DMS79 treated with DMSO at 0.1 percent for 48 hours (cell line): ENCODE data around the gene SRCIN1.
A peak's percentile ranks its signal among the peaks of the same experiment; 100 is the strongest.
"Not testable (repeated sequence)": the region's sequence is repeated elsewhere in the genome, so short reads cannot be mapped to it uniquely, and the experiment has no call there.

Source experiments
- DNase-seq: peaks from one replicate; lab custom pipeline; 2025; lab: John Stamatoyannopoulos, UW

Gene SRCIN1

DNA sequence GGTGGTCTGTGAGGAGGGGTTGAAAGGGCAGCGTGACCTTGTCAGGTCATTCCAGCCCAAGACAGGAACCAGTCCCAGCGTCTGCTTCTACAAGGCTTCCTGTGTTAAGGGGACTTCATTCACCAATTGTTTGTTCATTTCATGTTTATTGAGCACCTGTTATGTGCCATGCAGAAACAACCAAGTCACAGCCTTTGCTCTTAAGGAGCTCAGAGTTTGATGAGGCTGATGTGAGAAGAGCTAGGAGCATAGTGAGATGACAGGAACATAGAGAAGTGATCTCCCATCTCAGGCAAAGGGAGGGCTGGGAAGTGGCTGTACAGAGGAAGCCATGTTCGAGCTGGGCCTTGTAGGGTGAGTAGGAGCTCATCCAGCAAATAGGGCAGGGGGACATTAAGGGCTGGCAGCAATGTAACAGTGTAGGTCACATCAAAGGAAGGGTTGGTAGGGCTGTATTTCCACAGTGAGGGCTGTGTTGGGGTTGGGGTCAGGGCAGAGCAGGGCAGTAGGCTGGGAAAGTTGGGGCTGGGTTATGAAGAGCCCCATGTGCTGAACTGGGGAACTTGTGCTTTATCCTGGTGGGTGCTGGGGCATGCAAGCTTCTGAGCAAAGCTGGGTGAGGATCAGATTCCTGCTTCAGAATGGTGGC is 97.7 kb downstream of the SRCIN1 start:
- no peak for DNase-seq

DNA sequence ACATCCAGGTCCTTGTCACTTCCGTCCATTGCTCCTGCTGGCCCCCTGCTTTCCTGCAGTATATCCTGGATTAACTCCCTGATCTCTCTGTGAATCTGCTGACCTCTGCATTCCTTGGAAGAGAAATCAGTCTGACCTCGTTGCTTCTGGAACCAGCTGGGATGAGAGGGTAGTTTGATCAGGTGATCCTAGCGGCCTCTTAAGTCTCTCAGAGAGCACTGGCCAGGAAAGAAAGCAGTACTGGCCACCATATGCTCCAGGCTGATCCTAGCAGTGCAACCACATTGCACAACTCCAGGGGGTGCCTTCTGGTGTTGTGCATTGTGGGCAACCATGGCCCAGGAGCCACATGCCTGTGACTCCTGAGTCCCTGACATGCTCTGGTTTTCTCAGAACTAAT is 98.3 kb downstream of the SRCIN1 start:
- no peak for DNase-seq

DNA sequence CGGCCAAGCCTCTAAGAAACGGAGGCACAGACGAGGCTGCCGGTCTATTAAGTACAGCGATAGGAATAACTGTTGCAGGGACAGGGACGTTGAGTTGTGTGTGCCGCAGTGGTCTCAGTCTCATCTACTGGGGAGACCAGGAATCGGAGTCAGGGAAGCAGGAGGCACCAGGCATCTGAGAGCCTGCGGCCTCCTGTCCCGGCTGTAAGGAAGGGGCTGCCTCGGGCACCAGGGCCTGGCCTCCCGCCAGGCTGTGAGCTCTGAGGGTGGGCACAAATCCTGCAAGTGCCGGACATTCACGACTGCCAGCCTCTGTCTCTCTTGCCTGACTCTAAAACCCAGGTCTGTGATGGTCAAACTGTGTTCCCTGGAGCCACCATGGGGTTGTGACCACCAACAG is 101.5 kb downstream of the SRCIN1 start:
- DNase-seq: no peak

DNA sequence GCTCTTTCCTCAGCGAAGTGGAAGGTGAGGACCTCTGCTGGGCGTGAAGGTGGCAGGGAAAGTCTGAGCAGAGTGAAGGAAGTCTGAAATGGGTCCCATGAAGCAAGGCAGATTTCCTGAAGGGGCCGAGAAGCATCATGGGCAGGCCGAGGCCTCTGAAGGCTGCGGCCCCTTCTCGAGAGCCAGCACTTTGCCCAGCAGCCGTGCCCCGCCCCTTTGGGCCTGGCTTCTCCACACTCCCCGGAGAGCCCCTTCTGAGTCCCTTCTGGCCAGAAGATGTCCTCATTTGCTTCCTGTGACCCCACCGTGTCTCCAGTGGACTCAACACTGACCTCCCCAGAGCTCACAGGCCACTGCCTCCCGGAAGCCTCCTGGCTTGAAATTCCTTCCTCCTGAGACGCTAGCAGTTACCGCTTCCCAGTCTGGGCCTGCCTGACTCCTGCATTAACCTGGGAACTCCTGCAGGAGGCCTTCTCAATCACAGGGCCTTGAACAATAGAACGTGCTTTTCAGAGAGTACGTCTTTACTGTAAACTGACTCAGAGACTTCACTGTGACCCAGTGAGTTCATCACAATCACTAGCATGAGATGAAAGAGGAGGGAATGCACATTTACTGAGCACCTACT is 102.4 kb downstream of the SRCIN1 start:
- not testable (repeated sequence) for DNase-seq

DNA sequence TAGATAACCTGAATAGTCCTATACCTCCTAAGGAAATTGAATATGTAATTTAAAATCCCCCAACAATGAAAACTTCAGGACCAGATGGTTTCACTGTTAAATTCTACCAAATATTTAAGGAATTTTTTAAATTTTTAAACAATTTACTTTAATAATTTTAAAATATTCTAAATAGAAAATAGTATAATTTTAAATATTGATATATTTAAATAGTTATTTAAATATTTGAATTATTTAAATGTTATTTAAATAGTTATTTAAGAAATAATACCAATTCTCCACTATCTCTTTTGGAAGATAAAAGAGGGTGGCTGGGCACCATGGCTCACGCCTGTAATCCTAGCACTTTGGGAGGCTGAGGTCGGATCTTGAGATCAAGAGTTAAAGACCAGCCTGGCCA is 104.0 kb downstream of the SRCIN1 start:
- not testable (repeated sequence) for DNase-seq

DNA sequence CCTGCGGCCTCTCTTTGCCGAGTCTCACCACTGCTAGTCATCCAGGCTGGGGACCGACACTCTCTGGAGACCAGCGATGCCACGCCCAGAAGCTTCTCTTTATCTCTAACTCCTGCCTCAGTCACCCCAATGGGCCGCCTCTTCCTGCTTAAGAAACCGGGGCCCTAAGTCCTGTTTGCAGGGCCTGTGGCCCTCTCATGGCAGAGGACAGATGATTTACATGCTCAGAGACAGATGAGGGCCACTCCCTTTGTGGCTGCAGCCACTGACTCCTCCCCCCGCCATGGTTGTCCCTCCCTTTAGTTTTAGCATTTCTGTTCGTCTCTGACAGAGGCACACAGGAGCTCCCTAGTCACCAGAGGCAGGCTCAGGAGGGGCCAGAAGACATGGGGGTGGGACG is 106.5 kb downstream of the SRCIN1 start:
- not testable (repeated sequence) for DNase-seq

DNA sequence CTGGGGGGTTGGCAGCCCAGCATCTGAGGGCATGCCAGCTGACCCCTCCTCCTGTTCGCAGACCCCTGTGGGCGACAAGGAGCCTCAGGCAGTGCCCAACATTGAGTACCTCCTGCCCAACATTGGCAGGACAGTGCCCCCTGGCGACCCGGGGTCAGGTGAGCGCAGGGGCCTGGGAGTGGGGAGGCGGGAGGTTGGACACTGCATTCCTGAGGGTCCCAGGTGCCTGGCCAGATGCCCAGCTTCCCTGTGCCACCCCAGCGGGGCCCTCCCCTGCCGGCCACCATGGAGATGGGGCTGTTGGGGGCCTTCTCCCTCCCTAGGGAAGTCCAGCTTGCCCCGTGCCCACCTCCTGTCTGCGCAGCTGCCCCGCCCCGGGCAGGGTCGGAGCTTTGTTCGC is 107.4 kb downstream of the SRCIN1 start:
- DNase-seq: no peak

DNA sequence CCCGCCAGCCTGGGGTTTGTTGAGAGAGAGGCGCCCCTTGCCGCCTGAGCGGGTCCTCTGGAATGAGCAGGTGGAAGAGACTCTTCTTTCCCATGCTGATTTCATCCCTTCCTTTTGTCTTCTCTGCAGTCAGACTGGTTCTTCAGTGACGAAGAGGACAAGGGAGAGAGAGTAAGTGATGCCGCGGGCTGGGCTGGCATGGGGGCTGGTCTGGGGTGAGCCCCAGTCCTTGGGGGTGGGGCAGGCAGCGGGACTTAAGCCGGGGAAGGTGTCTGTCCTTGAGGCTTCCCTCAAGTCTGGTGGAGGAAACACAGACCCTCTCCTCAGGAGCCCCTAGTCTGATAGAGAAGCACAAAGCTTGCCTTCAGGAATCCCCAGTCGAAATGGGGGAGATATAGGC is 108.1 kb downstream of the SRCIN1 start:
- not testable (repeated sequence) for DNase-seq

DNA sequence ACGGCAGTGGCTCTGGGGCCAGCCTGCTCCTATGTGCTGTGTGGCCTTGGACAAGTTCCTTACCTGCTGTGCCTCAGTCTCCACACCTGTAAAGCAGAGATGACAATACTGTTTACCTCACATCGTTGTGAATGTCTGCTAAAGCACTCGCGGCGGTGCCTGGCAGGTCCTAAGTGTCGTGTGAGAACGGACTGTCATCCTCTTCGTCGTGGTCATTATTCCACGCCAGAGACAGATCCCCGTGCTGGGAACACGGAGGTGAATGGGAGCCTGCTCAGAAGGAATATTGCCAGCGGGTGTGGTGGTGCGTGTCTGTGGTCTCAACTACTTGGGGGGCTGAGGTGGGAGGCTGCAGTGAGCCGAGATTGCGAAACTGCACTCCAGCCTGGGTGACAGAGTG is 111.6 kb downstream of the SRCIN1 start:
- DNase-seq: not testable (repeated sequence)

DNA sequence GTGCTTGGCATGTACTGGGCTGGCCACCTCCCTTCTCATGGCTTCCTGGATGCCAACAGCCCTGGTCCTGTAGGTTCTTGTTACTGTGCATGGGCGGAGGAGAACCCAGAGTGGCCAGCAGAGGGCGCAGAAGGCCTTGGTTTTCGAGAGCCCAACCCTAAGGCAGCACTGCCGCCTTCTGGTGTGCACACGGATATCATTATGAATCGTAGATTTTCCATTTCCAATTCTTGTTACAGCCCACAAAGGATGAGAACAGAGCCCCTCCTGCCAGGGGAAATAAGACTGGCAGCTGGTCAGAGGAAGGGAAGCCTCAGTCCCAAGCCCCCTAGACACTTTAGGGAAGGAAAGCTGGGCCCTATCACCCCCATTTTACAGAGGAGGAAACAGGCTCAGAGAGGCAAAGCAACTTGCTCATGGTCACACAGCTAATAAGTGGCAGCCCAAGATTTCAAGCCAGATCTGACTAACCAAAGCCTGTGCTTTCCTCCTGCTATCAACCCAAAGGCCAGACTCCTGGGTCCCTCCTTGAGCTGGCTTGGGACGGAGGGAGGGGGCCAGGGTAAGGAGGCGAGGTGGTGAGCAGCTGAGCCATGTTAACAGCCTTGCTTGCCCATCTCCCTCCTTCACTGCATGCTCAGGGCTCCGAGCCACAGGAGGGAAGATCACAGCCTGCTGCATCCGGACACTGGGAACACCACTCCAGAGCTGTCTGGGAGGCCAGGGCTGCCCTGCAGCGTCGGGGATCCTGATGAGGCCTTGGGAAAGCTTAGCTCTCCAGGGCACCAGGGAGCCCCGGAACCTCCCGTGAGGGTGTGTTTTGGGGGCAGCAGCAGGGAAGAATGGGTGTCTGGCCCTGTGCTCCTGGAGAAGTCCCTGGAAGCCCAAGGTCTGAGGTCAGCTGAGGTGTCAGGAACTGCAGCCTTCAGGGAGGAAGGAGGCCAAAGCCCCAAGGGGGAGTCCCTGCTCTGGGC is 113.4 kb downstream of the SRCIN1 start:
- DNase-seq: peak; percentile 52

DNA sequence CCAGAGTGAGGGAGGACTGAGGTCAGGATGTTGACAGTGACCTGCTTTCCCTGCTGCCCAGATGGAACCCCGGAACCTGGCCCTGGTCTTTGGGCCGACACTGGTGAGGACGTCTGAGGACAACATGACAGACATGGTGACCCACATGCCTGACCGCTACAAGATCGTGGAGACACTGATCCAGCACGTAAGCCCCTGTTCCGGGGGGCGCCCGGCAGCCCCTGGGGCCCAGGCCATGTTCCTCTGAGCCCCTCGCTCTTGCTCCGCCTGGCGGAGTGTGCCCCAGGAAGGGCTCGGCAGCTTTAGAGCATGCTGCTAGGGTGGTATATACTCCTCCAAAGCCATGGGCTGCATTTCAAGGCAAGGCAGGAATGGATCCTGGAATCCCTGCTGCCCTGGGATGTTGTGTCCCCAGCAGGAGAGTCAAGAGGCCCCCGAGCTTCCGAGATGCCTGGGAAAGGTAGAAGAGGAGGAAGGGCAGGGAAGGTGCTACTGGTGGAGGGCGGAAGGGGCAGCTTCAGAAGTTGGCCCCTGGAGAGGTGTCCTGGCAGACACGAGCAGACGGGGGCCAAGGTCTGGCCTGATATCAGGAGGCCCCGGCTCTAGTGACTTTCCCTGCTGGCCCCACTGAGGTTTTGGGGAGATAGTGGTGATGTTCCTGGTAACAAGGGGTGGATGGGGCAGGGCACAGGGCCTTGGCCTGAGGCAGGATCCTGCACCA is 114.2 kb downstream of the SRCIN1 start:
- DNase-seq: not testable (repeated sequence)

DNA sequence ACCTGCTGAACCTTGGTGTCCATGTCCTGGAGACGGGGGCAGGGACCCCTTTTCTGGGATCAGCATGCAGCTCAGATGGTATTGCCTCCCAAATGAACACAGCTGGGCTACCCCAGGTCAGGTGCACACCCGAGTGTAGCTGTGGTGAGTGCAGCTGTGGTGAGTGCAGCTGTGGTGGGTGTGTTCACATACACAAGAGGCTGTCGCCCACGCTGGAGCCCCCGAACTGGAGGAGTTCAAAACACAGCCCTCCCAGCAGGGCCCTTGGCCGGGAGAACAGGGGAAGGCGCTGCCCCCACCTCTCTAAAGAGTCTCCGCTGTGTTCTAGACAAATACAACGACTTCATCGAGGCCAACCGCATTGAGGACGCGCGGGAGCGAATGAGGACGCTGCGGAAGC is 116.0 kb downstream of the SRCIN1 start:
- DNase-seq: not testable (repeated sequence)

DNA sequence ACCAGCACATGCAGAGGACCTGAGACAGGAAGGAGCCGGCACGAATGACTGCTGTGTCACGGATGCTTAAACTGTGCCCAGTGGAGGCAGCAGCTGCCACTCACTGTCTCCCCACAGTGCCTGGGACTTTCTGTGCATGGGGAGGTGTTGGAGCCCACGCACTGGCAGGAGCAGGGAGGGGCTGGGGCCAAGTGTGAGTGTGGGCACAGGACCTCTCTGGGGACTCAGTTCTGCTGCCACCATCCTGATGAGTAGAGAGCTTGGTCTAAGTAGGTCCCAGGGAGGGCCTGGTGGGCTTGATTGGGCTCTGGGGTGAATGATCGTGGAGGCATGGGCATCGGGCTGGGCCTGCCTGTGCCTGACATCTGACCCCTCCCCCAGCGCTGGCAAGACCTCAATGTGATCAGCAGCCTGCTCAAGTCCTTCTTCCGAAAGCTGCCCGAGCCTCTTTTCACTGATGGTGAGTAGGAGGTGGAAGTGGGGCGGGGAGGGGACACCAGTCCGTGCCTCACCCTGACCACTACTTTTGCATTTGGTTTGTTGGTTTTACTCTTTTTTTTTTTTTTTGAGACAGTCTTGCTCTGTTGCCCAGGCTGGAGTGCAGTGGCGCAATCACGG is 120.0 kb downstream of the SRCIN1 start:
- DNase-seq: not testable (repeated sequence)

DNA sequence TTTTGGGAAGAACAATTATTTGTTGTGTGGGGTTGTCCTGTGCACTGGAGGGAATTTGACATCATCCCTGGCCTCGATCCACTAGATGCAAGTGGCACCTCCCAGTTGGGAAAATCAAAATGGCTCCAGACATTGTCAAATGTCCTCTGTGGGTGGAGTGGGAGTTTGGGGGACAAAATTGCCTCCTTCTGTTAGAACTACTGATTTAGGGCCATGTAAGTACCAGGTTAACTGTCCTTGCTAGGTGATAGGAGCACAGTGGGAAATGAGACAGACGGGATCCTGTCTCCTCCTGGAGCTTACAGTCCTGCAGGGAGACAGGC is 120.6 kb downstream of the SRCIN1 start:
- no peak for DNase-seq

DNA sequence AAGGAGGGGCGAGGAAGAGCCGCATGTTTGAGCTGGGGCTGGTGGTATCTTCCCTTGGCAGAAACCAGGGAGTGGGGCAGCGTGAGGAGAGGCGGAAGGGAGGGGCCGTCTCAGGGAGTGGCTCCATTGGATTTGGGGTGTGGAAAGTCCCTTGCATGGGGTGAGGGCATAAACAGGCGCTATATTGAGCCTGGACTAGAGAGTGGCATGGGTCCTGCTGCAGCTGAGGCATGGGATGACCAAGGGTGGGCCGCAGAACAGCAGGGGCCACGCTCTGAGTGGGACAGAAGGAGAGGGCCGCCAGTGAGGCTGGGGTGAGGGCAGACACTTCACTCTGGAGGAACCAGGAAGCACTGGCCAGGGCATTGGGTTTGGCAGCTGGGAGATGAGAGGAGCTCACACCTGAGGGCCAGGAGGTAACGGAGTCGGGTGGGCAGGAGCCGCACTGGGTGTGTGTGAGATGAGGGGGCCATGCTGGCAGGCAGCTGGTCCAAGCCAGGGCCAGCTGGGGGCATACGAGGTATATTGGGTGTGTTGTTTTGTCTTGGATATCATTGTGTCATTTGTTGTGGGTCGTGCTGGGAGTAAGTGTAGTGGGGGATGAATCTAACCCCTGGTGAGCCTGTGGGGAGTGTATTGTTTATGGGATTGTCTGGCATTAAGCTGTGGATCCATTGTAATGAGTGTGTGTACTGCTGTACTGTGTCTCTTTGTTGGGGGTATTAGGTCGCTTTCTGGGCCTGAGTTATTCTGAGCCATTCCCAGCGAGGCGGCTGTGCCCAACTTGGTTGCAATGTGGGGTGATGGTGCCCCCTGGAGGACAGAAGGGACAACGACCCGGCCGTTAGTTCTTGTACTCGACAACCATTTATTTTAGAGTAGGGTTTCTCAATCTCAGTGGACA is 121.3 kb downstream of the SRCIN1 start:
- peak; percentile 47 for DNase-seq

DNA sequence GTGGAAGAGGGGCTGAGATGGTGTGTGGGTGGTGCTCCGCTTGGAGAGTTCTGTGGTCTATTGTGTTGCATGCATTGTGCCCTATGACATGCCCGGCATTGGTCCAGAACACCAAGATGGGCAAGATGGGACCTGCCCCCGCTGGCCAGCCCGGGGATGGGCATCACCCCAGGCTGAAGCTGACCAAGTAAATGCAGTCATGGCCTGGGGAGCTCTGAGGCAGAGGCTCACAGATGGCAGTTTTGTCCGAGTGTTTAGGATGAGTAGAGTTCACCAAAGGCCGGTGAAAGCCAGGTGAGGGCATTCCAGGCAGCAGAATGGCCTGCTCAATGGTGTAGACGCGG is 123.1 kb downstream of the SRCIN1 start:
- DNase-seq: not testable (repeated sequence)

DNA sequence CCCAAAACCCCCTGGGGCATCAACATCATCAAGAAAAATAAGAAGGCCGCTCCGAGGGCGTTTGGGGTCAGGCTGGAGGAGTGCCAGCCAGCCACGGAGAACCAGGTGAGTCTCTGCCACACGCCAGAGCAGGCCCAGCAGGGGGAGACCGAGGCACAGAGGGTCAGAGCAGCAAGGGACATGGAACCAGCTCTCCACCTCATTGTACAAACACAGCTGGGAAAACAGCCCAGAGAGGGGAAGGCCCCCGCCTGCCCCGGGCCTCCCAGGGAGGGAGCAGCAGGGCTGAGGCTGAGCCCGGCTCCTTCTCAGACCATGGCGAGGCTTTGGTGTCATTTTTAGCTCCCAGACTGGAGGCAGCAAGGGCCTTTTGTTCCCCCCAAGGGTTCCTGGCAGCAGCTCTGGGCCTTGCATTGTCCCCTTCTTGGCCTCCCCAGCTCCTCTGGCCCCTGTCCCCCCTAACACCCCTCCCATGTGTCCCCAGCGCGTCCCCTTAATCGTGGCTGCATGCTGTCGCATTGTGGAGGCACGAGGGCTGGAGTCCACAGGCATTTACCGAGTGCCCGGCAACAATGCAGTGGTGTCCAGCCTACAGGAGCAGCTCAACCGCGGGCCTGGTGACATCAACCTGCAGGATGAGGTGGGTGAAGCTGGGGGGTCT is 123.6 kb downstream of the SRCIN1 start:
- not testable (repeated sequence) for DNase-seq
